Fibroblast of mammary gland (primary cell): ENCODE measurements around the gene WSCD2.

Source experiments
- DNase-seq: peaks from one replicate; pipeline ENCODE4 v3.0.0-alpha.2; 2010; ENCODE audit warnings: low read depth
- H3K4me3 ChIP-seq: 2 replicates; pipeline ENCODE4 v1.5.1; 2011; ENCODE audit warnings: low read depth, mild to moderate bottlenecking, low read length, moderate library complexity; ENCODE audit not compliant: control insufficient read depth
- CTCF ChIP-seq: conservative IDR thresholded peaks from 2 replicates; pipeline ENCODE4 v1.5.1; 2011; ENCODE audit warnings: low read depth, low read length, inconsistent platforms; ENCODE audit not compliant: control insufficient read depth, insufficient read depth

Gene WSCD2

GRCh38 chr12:108181095-108181454 lies 52.0 kb downstream of the WSCD2 start:
- no peak overlapping the region for H3K4me3 ChIP-seq
- no peak for DNase-seq
- no peak for TF ChIP-seq CTCF

GRCh38 chr12:108182096-108182495 lies 53.0 kb downstream of the WSCD2 start:
- DNase-seq = no peak
- no peak overlapping the region for H3K4me3 ChIP-seq
- TF ChIP-seq CTCF = no peak

- DNase-seq = no peak
- H3K4me3 ChIP-seq = no peak overlapping the region
- no peak for TF ChIP-seq CTCF
Measured at GRCh38 chr12:108185002-108185401, 55.9 kb downstream of the WSCD2 start.

GRCh38 chr12:108187831-108188230 lies 58.7 kb downstream of the WSCD2 start:
- no peak overlapping the region for H3K4me3 ChIP-seq
- TF ChIP-seq CTCF = no peak
- DNase-seq = no peak

- H3K4me3 ChIP-seq = no peak overlapping the region
- no peak for TF ChIP-seq CTCF
- DNase-seq = no peak
Measured at GRCh38 chr12:108190529-108190928, 61.4 kb downstream of the WSCD2 start.

GRCh38 chr12:108191086-108191485 lies 62.0 kb downstream of the WSCD2 start:
- TF ChIP-seq CTCF = no peak
- H3K4me3 ChIP-seq = no peak overlapping the region
- no peak for DNase-seq

GRCh38 chr12:108191938-108192337 lies 62.9 kb downstream of the WSCD2 start:
- no peak overlapping the region for H3K4me3 ChIP-seq
- DNase-seq = no peak
- no peak for TF ChIP-seq CTCF
